DMS53 treated with DMSO at 0.1 percent for 48 hours (cell line): ENCODE data around the gene RPH3AL.

Experiments used
- DNase-seq: peaks from one replicate; lab custom pipeline; 2025; ENCODE audit not compliant: unreplicated experiment; lab: John Stamatoyannopoulos, UW

RPH3AL gene

DNA sequence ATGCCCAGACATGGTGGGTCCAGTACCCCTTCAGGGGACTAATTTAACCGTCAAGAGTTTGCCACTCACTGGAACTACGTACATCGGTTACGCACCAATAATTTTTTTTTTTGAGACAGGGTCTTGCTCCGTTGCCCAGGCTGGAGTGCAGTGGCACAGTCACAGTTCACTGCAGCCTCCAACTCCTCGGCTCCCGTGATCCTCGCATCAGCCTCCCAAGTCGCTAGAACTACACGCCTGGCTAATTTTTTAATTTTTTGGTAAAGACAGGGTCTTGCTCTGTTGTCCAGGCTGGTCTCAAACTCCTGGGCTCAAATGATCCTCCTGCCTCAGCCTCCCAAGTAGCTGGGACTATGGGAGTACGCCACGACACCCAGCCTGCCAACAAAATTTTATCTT is 15.6 kb downstream of the RPH3AL start:
- DNase-seq, result no peak

DNA sequence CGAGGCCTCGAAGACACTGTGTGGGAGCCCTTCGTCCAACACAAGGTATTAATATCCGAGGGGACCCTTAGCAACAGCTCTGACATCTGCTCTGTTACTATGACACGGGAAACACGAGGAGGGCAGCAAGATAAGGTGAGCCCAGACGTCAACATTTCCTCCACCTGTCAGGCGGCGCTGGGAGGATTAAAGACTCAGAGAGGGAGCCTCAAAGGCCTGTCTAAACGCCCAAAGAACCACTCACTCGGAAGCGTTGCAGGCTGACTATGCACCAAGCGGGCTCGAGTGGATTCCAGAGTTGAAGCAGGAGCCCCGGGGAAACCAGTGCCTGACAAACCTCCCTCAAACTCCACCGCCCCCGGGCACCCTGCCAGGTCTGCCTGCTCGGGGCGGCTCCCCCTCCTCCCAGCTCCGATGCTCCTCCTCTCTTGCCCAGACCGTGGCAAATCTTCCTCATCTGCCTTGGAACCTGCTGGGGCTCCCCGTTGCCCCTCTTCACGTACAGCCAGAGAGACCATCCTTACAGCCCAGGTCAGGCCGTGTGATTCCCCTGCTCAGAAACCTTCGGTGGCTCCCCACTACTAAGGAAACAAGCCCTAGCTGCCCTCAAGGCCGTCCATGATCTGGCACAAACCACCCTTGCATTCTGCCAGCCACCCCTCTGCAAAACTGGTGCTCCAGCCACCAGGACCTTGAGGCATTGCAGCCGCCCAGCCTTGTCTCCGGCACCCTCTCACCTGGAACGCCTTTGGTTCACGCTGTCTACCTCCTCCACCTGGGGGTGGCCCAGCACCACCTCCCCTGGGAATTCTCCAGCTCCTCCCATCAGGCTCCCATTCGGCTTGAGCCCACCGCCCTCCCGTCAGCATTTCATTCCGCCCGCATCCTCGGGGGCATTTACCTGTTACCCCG is 16.2 kb downstream of the RPH3AL start:
- peak; percentile 19 for DNase-seq

DNA sequence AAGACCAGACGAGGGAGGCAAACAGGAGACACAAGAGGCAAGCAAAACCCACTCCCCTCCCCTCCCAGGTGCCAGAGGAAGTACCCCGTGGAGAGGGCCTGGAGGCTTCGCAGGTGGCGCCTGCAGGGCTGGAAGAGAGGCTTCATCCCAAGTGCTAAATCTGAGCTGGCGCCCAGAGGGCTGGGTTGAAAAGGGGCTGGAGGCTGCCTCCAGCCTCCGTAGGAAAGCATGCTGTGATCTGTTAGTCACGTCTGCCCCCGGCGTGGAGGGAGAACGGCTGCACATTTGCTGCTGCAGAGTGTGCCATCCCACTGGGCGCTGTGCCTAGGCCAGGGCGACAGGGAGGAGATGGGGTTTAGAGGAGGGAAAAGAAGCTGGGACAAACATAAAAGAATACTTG is 16.9 kb downstream of the RPH3AL start:
- DNase-seq, result no peak

DNA sequence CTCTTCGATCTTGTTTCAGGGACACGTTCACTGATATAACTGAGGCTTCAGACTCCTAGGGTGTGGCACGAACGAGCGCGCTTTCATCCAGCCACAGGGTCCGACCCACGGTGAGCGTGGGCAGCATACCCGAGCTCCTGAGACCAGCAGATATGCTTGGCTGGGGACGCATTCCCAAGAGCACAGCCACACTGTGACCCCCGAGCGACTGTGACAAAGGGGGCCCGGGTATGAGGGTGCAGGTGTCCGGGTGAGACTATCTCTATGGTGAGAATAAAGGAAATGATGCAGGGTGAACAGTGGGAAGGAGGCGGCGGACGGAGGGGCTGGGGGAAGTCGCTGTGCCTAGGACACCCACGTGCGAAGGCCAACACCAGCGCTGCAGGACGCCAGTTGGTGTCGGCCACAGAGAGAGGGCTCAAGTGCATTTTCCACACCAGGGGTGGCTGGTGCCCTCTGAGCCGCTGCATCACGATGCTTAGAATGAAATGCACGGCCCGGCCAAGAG is 17.6 kb downstream of the RPH3AL start:
- no peak for DNase-seq

DNA sequence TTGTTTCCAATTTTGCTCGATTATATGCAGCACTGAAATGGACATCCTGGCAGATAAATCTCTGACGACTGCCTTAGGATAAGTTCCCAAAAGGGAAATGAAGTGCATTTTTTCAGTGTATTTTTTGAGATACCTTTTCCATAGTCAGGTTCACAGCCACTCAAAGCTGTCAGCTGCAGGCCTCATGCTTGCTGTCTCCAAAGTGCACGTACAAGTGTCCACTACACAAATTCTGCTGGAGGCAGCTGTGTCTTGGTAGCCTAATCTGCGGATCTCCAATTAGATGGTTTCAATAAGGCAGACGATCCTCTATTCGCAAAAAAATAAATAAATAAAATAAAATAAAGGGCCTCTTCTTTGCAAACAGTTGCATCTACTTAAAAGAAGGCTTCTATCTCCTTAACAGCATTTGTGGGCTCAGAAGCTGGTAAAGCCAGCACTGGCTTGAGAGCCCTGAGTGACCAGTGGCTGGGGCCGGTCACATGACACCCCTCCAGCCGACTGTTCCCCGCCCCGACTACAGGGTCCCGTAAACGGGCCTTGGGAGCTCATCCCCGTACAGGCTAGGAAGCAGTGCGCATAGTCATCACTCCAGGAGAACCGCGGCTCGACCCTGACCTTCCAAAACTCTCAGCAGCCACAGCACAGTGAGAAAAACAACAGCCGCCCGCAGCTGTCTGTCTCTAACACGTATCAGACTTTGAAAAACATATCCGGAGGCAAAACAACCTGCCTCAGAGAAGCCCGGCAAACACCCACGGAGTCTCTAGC is 18.8 kb downstream of the RPH3AL start:
- DNase-seq, result no peak

DNA sequence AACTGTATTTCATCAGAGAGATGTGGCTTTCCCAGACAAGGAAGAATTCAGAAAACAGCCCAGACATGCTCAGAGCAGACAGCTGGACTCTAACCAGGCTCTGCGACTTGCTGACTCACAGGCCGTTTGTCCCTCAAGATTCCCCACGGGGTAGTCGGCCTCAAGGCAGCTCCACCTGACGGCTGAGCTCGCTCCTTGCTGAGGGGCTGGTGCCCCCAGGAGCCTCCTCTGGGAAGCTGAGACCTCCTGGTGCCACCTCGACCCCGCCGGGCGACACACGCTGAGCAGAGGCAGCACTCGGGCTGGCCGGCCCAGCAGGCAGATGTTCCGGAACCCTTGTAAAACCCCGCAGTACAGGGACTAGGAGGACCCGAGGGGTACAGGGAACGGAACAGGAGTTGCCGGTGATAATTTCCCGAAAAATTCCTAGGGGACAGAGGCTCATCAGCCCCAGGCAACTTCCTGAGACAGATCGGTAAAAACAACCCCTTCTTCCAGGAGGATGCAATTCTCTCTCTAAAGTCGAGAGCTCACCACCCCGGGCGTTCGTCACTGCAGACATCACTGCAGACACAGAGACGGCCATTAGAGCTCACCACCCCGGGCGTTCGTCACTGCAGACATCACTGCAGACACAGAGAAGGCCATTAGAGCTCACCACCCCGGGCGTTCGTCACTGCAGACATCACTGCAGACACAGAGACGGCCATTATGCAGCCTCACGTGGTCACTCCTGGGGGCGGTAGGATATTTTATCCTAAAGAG is 19.9 kb downstream of the RPH3AL start:
- no peak for DNase-seq

DNA sequence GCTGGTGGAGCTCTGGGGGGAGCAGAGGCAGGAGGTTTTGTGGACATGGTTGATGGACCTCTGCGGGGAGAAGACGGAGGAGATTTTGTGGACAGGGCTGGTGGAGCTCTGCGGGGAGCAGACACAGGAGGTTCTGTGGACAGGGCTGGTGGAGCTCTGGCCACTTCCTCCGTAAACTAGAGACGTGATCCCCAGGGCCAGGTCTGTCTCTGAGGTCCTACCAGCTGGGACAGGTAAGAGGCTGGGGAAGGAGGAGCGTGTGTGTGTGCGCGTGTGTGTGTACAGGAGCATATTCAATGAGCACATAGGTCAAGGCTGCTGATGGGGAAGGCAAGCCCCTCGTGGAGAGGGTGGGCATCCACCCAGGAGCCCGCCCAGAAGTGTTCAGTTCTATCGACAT is 20.6 kb downstream of the RPH3AL start:
- no peak for DNase-seq

DNA sequence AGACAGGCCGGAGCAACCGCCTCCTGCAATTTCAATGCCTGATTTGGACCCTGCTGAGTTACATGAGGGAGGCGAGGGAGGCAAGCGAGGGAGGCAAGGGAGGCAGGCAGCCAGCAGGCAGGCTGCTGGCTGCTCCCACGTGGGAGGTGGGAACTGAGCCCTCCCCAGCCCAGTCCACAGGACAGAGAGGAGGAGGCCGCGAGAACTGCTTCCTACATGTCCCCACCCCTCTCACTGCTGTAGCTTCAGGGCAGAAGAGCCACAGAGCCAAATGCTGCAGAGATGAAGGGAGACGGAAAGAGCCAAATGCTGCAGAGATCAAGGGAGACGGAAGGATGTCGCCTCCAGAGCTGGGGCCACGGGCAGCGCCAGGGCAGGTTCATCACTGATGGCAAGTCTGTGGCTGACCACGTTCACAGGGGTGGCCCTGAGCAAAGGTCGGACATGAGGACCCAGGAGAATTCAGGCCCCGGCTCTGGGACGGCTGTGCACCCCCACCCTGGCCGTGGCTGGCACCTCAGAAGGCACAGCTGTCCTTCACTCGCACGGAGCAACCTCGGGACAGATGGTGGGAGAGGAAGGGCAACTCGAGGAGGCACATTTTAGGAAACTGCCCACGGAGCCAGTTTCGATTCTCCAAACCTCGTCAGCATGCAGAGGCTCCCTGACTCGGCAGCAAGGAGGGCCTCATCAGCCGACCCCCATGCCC is 21.5 kb downstream of the RPH3AL start:
- DNase-seq, result no peak

DNA sequence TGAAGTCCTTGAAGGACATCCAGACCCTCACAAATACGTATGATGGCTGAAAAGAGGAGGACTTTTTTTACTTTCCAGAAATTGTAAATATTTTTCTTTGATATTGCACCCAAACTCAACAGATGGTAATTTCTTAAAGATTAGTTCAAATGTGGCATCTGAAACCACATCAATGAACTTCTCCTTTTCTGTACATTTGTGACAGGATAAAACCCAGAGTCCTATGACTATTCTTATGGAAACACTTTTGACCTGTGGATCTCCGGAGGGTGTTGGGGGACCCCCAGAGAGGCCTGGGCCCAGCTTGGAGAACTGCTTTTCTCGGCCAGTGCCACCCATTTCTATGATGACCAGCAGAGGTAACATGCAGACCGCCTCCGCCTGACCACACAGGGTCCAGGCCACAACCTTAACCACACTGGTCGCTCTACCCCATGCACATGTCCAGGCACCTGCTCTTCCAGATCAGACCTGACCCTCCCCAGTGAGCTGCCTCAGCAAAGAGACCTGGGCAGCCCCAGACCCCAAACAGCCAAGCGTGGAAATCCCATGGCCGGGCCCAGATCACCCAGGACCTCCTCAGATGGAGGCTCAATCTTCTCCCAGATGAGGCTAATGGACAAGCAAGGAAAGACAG is 22.7 kb downstream of the RPH3AL start:
- no peak for DNase-seq

DNA sequence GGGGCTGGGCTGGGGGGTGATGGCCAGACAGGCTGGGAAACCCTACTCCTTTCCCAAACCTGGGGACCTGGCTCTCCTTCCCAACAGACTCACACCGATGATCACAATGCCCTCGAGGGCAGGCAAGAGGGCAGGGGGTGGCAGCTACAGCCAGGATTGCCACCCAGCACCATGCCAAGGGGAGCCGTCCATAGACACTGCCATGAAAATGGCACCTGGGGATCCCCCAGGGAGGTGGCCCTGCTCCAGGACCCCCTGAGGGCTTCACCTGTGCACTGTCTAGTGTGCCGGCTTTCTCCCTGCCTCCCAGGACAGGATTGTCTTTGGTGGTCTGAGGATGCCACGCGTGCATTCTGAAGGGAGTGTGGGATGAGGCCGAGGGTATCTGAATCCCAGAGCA is 24.6 kb downstream of the RPH3AL start:
- no peak for DNase-seq

DNA sequence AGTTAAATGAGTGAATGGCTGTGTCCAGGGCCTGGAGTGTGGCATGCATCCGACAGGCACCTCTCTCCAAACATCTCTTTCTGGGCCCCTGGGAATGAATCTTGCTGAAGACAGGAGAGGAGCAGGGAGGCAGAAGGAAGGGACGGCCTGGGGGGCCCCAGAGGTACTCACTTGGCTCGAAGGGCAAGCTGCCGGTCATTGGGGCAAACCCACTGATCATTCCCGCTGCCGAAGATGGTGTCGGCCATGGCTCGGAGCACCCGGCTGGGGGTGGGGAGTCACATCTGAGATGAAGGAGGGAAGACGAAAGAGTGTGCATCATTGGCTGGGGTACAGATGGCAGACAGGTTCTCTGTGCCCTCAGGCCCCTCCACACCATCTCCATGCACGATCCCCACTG is 25.3 kb downstream of the RPH3AL start:
- DNase-seq, result no peak

DNA sequence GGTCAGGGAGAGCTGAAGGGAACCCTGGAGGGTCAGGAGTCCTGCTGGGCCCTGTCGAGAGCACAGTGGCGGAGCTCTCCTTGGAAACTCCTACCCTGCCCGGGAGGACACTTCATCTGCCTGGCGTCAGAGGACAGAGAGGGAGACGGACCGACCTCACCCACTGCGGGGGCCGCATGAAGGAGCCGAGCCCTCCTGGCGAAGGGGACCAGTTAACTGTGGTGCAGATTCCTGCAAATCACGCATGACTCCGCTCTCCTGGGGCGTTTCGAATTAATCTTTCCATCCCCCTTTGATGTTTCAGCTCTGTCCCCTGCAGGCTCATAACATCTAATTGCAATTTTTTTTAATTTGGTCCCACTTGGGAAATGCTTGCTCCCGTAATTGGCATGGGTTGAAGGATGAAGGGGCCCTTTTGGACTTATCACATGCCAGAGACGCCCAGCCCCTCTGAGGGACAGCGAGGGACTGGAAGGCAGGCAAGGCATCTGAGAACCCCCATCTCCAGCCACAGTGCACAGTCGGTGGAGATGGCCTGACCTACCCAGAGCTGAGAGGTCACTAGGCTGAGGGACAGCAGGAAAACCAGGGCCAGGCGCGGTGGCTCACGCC is 26.5 kb downstream of the RPH3AL start:
- no peak for DNase-seq

DNA sequence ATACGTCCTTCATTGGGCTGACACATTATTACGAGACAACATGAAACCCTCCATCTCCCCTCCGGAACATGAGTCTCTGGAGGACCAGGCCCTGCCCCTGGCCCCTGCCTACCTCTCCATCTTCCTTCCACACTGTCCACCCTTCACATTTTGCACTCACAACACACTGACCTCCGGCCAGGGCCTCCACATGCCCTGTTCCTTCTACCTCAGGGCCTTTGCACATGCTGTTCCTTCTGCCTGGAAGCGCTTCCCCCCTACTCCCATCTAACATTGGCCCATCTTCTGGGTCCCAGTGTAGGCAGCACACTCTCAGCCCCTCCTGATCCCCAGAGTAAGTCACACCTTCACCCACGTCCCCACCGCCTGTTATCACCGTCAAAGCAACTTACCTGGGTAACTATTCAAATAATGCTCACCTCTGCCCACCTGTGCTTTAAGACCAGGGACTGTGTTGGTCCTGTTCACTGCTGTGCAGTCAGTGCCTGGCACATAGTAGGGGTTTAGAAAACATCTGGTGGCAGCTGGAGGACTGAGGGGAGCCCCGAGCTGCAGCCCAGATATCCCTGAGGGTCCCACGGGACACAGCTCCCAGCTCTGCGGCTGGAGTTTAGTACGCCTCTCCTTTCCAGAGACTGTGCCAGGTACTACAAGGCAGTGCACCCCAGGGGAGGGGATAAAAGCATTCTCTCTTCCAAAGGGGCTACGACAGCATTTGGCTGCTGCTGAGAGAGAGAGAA is 27.2 kb downstream of the RPH3AL start:
- no peak for DNase-seq

DNA sequence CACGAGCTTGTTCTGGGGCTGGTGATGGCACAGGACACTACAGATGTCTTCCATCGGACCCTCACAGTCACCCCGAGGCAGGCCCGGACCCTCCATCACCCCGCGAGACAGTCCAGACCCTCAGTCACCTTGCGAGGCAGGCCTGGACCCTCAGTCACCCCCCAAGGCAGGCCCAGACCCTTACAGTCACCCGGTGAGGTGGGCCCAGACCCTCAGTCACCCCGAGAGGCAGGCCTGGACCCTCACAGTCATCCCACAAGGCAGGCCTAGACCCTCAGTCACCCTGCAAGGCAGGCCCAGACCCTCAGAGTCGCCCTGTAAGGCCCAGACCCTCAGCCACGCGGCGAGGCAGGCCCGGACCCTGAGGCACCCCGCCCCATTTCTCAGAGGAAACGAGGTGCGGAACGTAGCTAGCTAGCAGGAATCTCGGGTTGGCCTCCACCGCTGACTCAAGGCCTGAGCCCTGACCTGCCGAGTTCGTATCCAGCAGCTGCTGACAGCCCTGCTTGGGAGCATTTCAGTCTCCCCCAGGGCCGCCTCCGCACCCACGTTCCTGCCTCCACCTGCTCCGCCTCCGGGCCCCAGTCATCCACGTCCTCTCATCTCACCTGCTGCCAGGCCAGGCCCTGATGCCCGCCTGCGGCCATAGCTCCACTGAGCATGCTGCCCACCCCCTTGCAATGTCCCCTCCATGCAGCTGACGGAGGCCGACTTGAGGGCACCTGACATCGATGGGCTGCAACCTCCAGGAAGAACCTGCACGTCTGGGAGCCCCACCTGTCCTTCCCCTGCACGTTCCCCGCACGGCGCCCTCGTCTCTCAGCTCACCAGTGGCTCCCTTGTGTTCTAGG is 28.7 kb downstream of the RPH3AL start:
- DNase-seq, result no peak

DNA sequence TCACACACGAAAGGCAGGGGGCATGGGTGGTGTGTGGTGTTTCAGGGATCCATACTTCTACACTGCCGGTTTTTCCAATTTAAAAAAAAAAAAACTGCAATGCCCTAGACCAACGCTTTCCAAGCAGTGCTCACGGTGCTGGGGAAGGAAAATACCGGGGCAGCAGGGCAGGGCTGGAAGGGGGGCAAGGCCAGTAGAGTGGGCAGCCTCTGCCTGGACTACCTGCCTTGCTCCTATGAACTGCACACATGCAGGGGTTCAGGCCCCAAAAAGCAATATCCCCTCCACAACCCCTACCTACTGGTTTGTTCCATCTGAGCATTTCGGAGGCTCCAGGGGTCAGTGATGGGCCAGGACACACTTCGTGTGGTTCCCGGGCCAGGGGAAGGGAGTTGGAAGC is 29.4 kb downstream of the RPH3AL start:
- no peak for DNase-seq

DNA sequence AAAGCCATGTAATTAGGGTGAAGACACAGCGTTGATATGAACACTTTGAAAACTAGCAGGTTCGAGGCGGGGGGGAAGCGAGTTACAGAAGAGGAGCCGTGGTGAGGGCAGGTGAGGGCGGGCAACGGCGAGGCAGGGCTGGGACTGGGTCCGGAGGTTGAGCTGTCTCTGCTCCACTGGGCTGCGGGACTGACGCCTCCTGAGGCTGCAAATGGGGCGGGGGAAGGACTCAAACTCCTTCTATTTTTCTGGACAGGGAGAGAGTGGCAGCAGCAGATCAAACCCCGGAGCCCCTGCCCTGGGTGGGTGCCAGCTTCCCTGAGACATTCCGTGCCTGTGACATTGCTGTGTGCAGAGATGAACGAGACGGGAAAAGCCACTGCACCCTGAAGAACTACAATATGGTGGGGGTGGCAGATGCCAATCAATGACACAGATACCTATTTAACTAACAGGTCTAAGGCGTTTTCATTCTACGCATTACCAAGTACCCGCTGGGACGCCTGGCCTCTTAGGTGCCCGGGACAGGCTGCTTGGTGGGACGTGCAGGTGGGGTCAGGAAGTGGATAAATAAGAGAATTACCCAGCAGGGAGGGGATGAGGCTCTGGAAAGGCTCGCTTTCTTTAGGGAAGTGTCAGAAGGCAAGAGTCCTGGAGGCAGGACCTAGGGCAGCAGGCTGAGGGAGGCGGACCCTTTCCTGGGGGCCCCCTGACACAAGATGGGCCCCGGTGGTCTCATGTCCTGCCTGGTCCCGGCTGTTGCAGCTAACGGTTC is 30.4 kb downstream of the RPH3AL start:
- no peak for DNase-seq

DNA sequence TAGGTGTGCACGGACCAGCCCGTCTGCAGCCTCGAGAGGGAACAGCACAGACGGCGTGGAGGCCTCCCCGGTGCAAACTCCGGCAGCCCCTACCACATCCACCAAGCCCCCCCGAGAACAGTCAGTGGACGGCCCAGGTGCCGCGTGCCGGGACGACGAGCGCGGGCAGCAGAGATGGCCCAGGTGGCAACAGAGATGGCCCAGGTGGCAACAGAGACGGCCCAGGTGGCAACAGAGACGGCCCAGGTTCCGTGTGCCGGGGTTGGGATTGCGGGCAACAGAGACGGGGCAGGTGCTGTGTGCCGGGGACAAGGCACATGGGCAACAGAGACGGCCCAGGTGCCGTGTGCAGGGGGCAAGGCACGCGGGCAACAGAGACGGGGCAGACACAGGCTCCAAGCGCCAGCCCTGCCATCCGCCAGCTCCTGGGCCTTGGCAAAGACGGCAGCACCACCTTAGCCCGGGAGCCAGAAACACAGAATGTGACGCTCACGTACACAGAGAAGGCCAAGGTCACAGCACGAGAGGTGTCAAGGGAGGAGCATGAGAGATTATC is 31.1 kb downstream of the RPH3AL start:
- DNase-seq, result no peak
